DOHH2 (cell line): ENCODE measurements around the gene FOXN3.

Source experiments
- CTCF ChIP-seq: fragments of 200-600 bp; sonication (generic); IDR thresholded peaks from one replicate; pipeline ENCODE4 v1.5.1; 2014; ENCODE audit warnings: antibody characterized with exemption, mild to moderate bottlenecking, low read depth, low read length; ENCODE audit not compliant: poor library complexity, severe bottlenecking
- EZH2phosphoT487 ChIP-seq: fragments of 200-600 bp; sonication (generic); IDR thresholded peaks from 2 replicates; pipeline ENCODE4 v1.6.1; 2017; ENCODE audit warnings: borderline replicate concordance, mild to moderate bottlenecking, antibody characterized with exemption, low read length, moderate library complexity, mixed read lengths

- TF ChIP-seq CTCF = no peak
- TF ChIP-seq EZH2phosphoT487 = no peak
Observed at GRCh38 chr14:89171168-89171567, 245.9 kb downstream of the FOXN3 start.
